IMR-90 (cell line): ENCODE results near the gene CLEC5A. TPM values are rescaled to one million over a fixed set of nuclear protein-coding genes. Genes with fewer than 3 reads are reported as not detected.

ENCODE experiments used
- ATAC-seq: fragments of 200-7000 bp; cut with Tn5 transposase; 2 replicates; pipeline ENCODE4 v1.9.1; 2020; ENCODE audit warnings: low read depth, mild to moderate bottlenecking, moderate library complexity
- BruUV-seq: library from RNA; stranded (reverse); fragments of 400-500 nt; replicated peaks from 2 replicates; lab custom pipeline; 2021; lab: Mats Ljungman, UMichigan
- CTCF ChIA-PET: fragments of 300-600 bp; formaldehyde crosslinking; extraction: SDS; loops from one replicate; lab custom pipeline; 2021; ENCODE audit warnings: antibody characterized with exemption; lab: Yijun Ruan, JAX
- POLR2A ChIA-PET: fragments of 300-600 bp; sonication (Branson Sonifier 250); formaldehyde crosslinking; loops from one replicate; lab custom pipeline; 2022; ENCODE audit warnings: antibody characterized with exemption; ENCODE audit not compliant: unreplicated experiment; lab: Charles Lee
- DNase-seq: peaks from one replicate; pipeline ENCODE4 v3.0.0; 2013
- H2AFZ ChIP-seq: replicated peaks from 2 replicates; pipeline ENCODE3; 2013; ENCODE audit warnings: low read length, mild to moderate bottlenecking; ENCODE audit not compliant: poor library complexity
- H2AK5ac ChIP-seq: 2 replicates; pipeline ENCODE4 v1.6.1; 2013; ENCODE audit warnings: low read depth, low read length, inconsistent platforms
- H2AK9ac ChIP-seq: replicated peaks from 2 replicates; pipeline ENCODE3; 2013; ENCODE audit warnings: mild to moderate bottlenecking, low read depth, low read length, moderate library complexity; ENCODE audit not compliant: poor library complexity
- H2BK120ac ChIP-seq: 2 replicates; pipeline ENCODE4 v1.6.1; 2013; ENCODE audit warnings: low read depth, low read length, inconsistent platforms
- H2BK15ac ChIP-seq: 3 replicates; pipeline ENCODE4 v1.6.1; 2013; ENCODE audit warnings: low read depth, low read length, inconsistent platforms
- H2BK20ac ChIP-seq: 2 replicates; pipeline ENCODE4 v1.6.1; 2013; ENCODE audit warnings: low read depth, mild to moderate bottlenecking, inconsistent platforms, low read length, moderate library complexity
- H2BK5ac ChIP-seq: 2 replicates; pipeline ENCODE4 v1.6.1; 2013; ENCODE audit warnings: mild to moderate bottlenecking, low read depth, low read length, inconsistent platforms; ENCODE audit not compliant: poor library complexity, severe bottlenecking
- H3K14ac ChIP-seq: replicated peaks from 2 replicates; pipeline ENCODE4 v1.6.1; 2013; ENCODE audit warnings: low read depth, low read length, inconsistent platforms
- H3K18ac ChIP-seq: 2 replicates; pipeline ENCODE4 v1.6.1; 2013; ENCODE audit warnings: low read depth, low read length, control low read depth
- H3K23ac ChIP-seq: 2 replicates; pipeline ENCODE4 v1.6.1; 2013; ENCODE audit warnings: low read depth, low read length, inconsistent platforms
- H3K27ac ChIP-seq: 2 replicates; pipeline ENCODE4 v1.5.1; 2013; ENCODE audit warnings: mild to moderate bottlenecking, control low read depth, low read length; ENCODE audit not compliant: insufficient read depth
- H3K27me3 ChIP-seq: 2 replicates; pipeline ENCODE4 v1.6.1; 2013; ENCODE audit warnings: low read length; ENCODE audit not compliant: control insufficient read depth, insufficient read depth
- H3K36me3 ChIP-seq: 2 replicates; pipeline ENCODE4 v1.6.1; 2013; ENCODE audit warnings: low read length, mixed read lengths; ENCODE audit not compliant: control insufficient read depth, insufficient read depth
- H3K4ac ChIP-seq: 2 replicates; pipeline ENCODE4 v1.6.1; 2013; ENCODE audit warnings: low read depth, low read length, inconsistent platforms
- H3K4me1 ChIP-seq: 2 replicates; pipeline ENCODE4 v1.6.1; 2013; ENCODE audit warnings: low read length, mixed read lengths; ENCODE audit not compliant: control insufficient read depth, insufficient read depth
- H3K4me2 ChIP-seq: 2 replicates; pipeline ENCODE4 v1.6.1; 2013; ENCODE audit warnings: low read depth, mild to moderate bottlenecking, control low read depth, low read length, moderate library complexity
- H3K4me3 ChIP-seq: 2 replicates; pipeline ENCODE4 v1.5.1; 2013; ENCODE audit warnings: low read depth, mild to moderate bottlenecking, control low read depth, low read length, moderate library complexity; ENCODE audit not compliant: insufficient read depth
- H3K56ac ChIP-seq: 2 replicates; pipeline ENCODE4 v1.6.1; 2013; ENCODE audit warnings: low read length, inconsistent platforms; ENCODE audit not compliant: insufficient read depth; ENCODE audit errors: extremely low read depth
- H3K79me1 ChIP-seq, 2 experiments: 2 replicates each; pipeline ENCODE4 v1.6.1; 2013; ENCODE audit warnings: low read length in 2 of 2, inconsistent platforms in 1 of 2, low read depth in 1 of 2
- H3K9ac ChIP-seq: 2 replicates; pipeline ENCODE4 v1.6.1; 2013; ENCODE audit warnings: low read depth, low read length, control low read depth
- H3K9me1 ChIP-seq: 2 replicates; pipeline ENCODE4 v1.6.1; 2013; ENCODE audit warnings: low read length, inconsistent platforms; ENCODE audit not compliant: insufficient read depth
- H3K9me3 ChIP-seq: 2 replicates; pipeline ENCODE4 v1.6.1; 2013; ENCODE audit warnings: low read length; ENCODE audit not compliant: control insufficient read depth, insufficient read depth
- H4K20me1 ChIP-seq: 2 replicates; pipeline ENCODE4 v1.6.1; 2013; ENCODE audit warnings: low read length, inconsistent platforms; ENCODE audit not compliant: insufficient read depth
- H4K5ac ChIP-seq: 2 replicates; pipeline ENCODE4 v1.6.1; 2013; ENCODE audit warnings: mild to moderate bottlenecking, low read depth, low read length, control low read depth
- H4K8ac ChIP-seq, 2 experiments: 2 replicates each; pipeline ENCODE4 v1.6.1; 2013; ENCODE audit warnings: low read depth in 2 of 2, low read length in 2 of 2, control low read depth in 1 of 2, inconsistent platforms in 1 of 2
- H4K91ac ChIP-seq: 2 replicates; pipeline ENCODE4 v1.6.1; 2013; ENCODE audit warnings: low read depth, low read length, inconsistent platforms; ENCODE audit not compliant: insufficient read depth
- ELK1 ChIP-seq: fragments of 150-350 bp; IDR thresholded peaks from 2 replicates; pipeline ENCODE4 v1.6.1; 2016; ENCODE audit warnings: low read depth, mild to moderate bottlenecking, low read length, moderate library complexity, borderline replicate concordance
- NFE2L2 ChIP-seq: fragments of 150-350 bp; IDR thresholded peaks from 2 replicates; pipeline ENCODE4 v1.6.1; 2016; ENCODE audit warnings: low read depth, mild to moderate bottlenecking, low read length
- RAD21 ChIP-seq: IDR thresholded peaks from 2 replicates; pipeline ENCODE4 v1.6.1; 2012; ENCODE audit warnings: low read length, improper control_type of control experiment
- USF2 ChIP-seq: fragments of 150-350 bp; IDR thresholded peaks from 2 replicates; pipeline ENCODE4 v1.6.1; 2017; ENCODE audit warnings: mild to moderate bottlenecking, antibody characterized with exemption, low read length, low read depth
- WGBS, 2 experiments: methylation state at CpG; one replicate each; pipeline versions ENCODE4 v1.1.5 to v1.1.7; 2013; ENCODE audit warnings: missing lambda C conversion rate in 2 of 2; ENCODE audit not compliant: insufficient read length in 1 of 2; ENCODE audit errors: extremely low coverage in 2 of 2; 5-methylcytosine and 5-hydroxymethylcytosine counted together
- dilution Hi-C: fragments of 300-500 bp; cut with HindIII; formaldehyde crosslinking; loops from one replicate; pipeline ENCODE4 v1.14.3; 2018; ENCODE audit warnings: low sequenced_read_pairs; ENCODE audit not compliant: unreplicated experiment
- in situ Hi-C: fragments of 300-500 bp; cut with MboI; formaldehyde crosslinking; loops from 3 replicates; pipeline ENCODE4 v1.14.3; 2019; ENCODE audit warnings: low sequenced_read_pairs, inconsistent platforms, mixed read lengths
- intact Hi-C: fragments of 100-400 bp; cut with micrococcal nuclease; formaldehyde crosslinking; loops from 2 replicates; pipeline ENCODE4 v1.10.0; 2022
- polyA plus RNA-seq, 3 experiments: library from polyadenylated mRNA; depleted of rRNA; stranded (reverse); fragments of >200 nt; gene quantifications; 2 replicates each; pipeline ENCODE4 v1.2.3, GENCODE V29; 2012; ENCODE audit warnings: low replicate concordance in 1 of 3
- total RNA-seq: library from RNA; depleted of rRNA; stranded (reverse); fragments of >200 nt; gene quantifications from 2 replicates; pipeline ENCODE4 v1.2.3, GENCODE V29; 2012

Gene CLEC5A
- total and polyA plus RNA-seq, 2 of the 4 experiments (the other 2 are of a cell fraction), result not detected

- Histone ChIP-seq H3K27me3 (no peaks in the 10 kb centered on the region), H3K27ac (no peak overlapping the region), H4K8ac (no peak overlapping the region), H2BK15ac (no peak overlapping the region), H3K9me3 (peaks cover 16% of the 10 kb centered on the region), H3K9me1 (no peaks in the 10 kb centered on the region), H3K14ac (no peak overlapping the region), H2BK20ac (no peak overlapping the region), H3K36me3 (no peaks in the 10 kb centered on the region), H3K18ac (no peak overlapping the region), H3K4me3 (no peak overlapping the region), H2BK5ac (no peak overlapping the region), H4K91ac (no peak overlapping the region), H4K5ac (no peak overlapping the region), H3K56ac (no peak overlapping the region), H3K79me1 (no peaks in the 10 kb centered on the region), H3K4me2 (no peak overlapping the region), H2AFZ (no peak overlapping the region), H2BK120ac (no peak overlapping the region), H3K9ac (no peak overlapping the region), H3K4ac (no peak overlapping the region), H2AK5ac (no peak overlapping the region), H3K4me1 (no peaks in the 10 kb centered on the region), H2AK9ac (no peak overlapping the region), H3K23ac (no peak overlapping the region), H4K20me1 (no peaks in the 10 kb centered on the region)
- dilution Hi-C loops (no loop called here), intact Hi-C loops (no loop called here), in situ Hi-C loops (no loop called here)
- no CpG with 5 or more reads among the region's 3 CpGs for WGBS, 2 experiments
- POLR2A ChIA-PET, result no interaction called here
- CTCF ChIA-PET, result no interaction called here
- TF ChIP-seq RAD21 (no peak), USF2 (no peak), NFE2L2 (no peak), ELK1 (no peak)
- no TSS peak for BruUV-seq
- DNase-seq (no peak), ATAC-seq (no peak)
Measured at GRCh38 chr7:141941075-141941474, 5.7 kb downstream of the CLEC5A start.
